ENCODE data around the gene BCORL1.

Gene BCORL1

DNA sequence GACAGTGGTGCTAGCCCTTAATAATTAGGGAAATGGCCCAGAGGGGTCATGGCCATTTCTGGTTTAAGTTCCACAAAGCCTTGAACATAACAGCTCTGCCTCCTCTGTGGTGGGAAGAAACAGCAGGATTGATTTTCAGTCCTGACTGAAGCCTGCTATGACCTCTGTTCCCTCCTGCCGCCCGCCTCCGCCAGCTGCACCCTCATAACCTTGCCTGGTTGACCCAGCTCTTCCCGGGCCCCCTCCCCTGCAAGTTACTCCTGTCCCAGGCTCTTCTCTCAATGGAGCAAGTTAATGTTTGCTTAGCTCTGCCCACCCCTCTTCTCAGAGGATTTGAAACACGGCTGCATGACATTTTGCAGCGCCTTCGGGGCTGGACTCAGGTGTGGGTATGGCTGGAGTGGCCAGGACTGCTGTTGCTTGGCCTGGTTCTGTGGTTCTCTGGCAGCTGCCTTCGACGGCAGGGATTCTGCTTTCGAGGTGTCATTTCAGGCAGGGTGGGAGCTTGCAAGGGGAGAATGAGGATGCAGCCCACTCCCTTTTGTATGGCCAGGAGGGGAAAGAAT lies 27.3 kb downstream of the BCORL1 start:
- in situ Hi-C loops (cut with MboI; ENCODE audit: low sequenced_read_pairs): no loop called here

DNA sequence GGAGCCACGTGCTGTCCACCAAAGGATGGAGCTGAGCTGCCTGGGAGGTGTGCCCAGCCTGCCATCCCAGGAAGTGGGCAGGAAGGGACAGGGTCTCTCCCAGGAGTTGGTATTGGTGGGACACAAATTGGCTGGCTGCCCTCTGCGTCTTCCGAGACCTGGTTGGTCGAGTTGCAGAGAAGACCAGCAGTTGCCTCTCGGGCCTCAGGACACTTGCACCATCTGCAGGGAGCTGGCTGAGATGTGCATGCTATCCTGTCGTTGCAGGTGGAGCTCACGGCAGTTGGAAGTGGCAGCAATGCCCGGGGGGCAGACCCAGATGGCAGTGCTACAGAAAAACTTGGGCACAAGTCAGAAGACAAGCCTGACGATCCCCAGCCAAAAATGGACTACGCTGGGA lies 30.2 kb downstream of the BCORL1 start:
- in situ Hi-C loops (cut with MboI; ENCODE audit: low sequenced_read_pairs): no loop called here

DNA sequence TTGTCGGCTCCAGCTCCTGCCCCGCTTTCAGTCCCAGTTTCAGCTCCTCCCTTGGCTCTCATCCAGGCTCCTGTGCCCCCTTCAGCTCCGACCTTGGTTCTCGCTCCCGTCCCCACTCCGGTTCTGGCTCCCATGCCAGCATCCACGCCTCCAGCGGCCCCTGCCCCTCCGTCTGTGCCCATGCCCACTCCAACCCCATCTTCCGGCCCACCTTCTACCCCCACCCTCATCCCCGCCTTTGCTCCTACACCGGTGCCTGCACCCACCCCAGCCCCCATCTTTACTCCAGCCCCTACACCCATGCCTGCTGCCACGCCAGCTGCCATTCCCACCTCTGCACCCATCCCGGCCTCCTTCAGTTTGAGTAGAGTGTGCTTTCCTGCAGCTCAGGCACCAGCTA lies 31.2 kb downstream of the BCORL1 start:
- in situ Hi-C loops (cut with MboI; ENCODE audit: low sequenced_read_pairs): no loop called here

GRCh38 chrX:130014356-130014755 lies 31.9 kb downstream of the BCORL1 start:
- in situ Hi-C loops (cut with MboI; ENCODE audit: low sequenced_read_pairs): no loop called here

DNA sequence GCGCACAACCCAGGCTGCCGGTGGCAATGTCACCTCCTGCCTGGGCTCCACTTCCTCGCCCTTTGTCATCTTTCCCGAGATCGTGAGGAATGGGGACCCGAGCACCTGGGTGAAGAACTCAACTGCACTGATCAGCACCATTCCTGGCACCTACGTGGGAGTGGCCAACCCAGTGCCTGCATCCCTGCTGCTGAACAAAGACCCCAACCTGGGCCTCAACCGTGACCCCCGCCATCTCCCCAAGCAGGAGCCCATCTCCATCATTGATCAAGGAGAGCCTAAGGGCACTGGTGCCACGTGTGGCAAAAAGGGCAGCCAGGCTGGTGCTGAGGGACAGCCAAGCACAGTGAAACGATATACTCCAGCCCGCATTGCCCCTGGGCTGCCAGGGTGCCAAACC lies 32.3 kb downstream of the BCORL1 start:
- in situ Hi-C loops (cut with MboI; ENCODE audit: low sequenced_read_pairs): no loop called here

DNA sequence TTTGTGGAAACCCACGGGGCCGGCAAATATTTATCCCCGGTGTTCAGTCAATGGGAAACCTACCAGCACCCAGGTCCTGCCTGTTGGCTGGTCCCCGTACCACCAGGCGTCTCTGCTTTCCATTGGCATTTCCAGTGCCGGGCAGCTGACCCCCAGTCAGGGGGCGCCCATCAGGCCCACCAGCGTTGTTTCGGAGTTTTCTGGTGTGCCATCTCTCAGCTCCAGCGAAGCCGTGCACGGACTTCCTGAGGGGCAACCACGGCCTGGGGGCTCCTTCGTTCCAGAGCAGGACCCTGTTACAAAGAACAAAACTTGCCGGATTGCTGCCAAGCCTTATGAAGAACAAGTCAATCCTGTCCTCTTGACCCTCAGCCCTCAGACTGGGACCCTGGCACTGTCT lies 32.7 kb downstream of the BCORL1 start:
- in situ Hi-C loops (cut with MboI; ENCODE audit: low sequenced_read_pairs): no loop called here

GRCh38 chrX:130018143-130018542 lies 35.7 kb downstream of the BCORL1 start:
- in situ Hi-C loops (cut with MboI; ENCODE audit: low sequenced_read_pairs): no loop called here

GRCh38 chrX:130020661-130021324 lies 38.4 kb downstream of the BCORL1 start:
- in situ Hi-C loops (cut with MboI; ENCODE audit: low sequenced_read_pairs): loop anchor here (10.0 kb wide), 1 partner anchor 96 kb away; no protein-coding TSS in a partner anchor

DNA sequence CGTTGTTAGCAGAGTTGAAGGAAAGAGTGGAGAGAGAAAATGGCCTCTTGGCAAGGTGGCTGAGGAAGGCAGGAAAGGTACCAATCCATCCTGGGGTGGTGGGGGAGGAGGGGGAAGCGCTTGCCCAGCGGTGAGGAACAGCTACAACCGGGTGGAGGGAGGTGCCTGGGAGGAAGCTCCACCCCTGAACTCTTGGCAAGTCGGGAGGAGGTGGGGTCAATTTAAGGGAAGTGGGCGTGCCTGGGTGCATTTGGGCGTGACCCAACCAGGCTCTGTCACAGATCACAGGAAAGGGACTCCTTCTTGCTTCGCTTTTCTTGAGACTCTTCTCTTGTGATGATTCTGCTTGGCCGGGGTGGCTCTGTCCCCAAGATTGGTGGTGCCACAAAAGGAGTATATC lies 41.7 kb downstream of the BCORL1 start:
- in situ Hi-C loops (cut with MboI; ENCODE audit: low sequenced_read_pairs): loop anchor here (10.0 kb wide), 1 partner anchor 99 kb away; no protein-coding TSS in a partner anchor

- in situ Hi-C loops (cut with MboI; ENCODE audit: low sequenced_read_pairs): loop anchor here (10.0 kb wide), 1 partner anchor 100 kb away; no protein-coding TSS in a partner anchor
Measured at GRCh38 chrX:130025256-130025655, 42.8 kb downstream of the BCORL1 start.

GRCh38 chrX:130027569-130027968 lies 45.1 kb downstream of the BCORL1 start:
- in situ Hi-C loops (cut with MboI; ENCODE audit: low sequenced_read_pairs): loop anchor here (10.0 kb wide), 1 partner anchor 103 kb away; no protein-coding TSS in a partner anchor

DNA sequence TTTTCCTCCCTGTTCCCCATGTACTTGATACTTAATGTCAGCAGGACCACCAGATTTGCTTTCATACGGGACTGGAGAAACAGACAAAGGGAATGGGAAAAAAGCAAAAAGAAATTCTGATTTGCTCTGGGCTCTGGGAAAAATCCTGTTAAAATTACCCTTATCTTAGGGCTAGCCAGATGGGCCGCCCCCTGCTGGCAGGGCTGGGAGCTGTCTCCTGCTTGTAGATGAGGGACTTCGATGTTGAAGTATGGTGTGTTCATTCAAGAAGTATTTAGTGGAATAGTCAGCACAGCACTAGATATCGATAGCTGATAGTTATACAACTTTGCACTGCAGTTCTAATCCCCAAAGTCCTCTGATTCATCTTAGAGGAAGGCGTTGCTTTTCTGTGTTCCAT lies 45.8 kb downstream of the BCORL1 start:
- in situ Hi-C loops (cut with MboI; ENCODE audit: low sequenced_read_pairs): loop anchor here (10.0 kb wide), 1 partner anchor 103 kb away; no protein-coding TSS in a partner anchor

- in situ Hi-C loops (cut with MboI; ENCODE audit: low sequenced_read_pairs): no loop called here
Measured at GRCh38 chrX:130030826-130031225, 48.4 kb downstream of the BCORL1 start.

DNA sequence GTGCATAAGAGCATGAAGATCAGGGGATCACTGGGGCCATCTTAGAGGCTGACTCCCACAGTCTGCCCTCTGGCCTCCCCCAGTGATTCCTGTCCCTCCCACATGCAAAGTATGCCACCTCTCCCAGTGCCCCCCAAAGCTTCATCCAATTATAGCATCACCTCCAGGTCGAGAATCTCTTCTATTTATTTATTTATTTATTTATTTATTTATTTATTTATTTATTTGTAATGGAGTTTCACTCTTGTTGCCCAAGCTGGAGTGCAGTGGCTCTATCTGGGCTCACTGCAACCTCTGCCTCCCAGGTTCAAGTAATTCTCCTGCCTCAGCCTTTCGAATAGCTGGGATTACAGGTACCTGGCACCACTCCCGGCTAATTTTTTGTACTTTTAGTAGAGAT lies 50.1 kb downstream of the BCORL1 start:
- in situ Hi-C loops (cut with MboI; ENCODE audit: low sequenced_read_pairs): no loop called here

- in situ Hi-C loops (cut with MboI; ENCODE audit: low sequenced_read_pairs): no loop called here
Measured at GRCh38 chrX:130034178-130034577, 51.7 kb downstream of the BCORL1 start.

DNA sequence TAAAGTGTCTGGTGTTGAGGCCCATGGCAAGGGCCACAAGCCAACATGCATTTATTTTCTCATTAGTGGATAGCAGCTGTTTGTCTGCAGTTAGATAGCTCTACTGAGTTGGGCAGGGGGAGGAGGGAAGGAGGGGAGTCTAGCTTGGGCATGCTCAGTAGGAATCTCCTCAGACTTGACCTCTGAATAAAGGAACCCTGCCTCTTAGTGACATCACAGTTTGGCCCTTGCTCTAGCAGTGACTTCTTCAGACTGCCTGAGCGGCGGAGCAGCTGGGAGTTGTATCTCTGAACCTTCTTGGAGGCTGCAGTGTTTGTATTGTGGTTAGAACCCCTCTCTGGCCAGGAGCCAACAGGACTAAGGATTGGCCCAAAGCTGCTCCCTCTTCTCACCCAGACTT lies 57.4 kb downstream of the BCORL1 start:
- in situ Hi-C loops (cut with MboI; ENCODE audit: low sequenced_read_pairs): no loop called here

DNA sequence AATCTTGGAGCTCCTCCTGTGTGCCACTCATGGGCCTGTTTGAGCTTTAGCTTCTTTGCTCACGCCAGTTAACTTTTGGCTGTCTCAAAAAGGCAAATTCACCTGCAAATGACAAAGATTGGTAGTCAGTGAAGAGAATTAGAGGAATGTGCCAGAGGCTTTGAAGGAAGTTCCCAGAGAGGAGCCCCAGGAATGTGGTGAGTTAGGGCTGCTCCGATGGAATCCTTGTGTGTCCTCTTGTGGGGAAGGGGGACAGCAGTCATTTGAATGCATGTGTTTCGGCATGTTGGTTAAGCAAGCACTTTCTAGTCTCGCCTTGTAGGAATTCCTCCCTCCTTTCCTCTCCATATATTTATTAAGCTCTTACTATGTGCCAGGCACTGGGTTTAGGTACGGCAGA lies 65.0 kb downstream of the BCORL1 start:
- in situ Hi-C loops (cut with MboI; ENCODE audit: low sequenced_read_pairs): no loop called here

DNA sequence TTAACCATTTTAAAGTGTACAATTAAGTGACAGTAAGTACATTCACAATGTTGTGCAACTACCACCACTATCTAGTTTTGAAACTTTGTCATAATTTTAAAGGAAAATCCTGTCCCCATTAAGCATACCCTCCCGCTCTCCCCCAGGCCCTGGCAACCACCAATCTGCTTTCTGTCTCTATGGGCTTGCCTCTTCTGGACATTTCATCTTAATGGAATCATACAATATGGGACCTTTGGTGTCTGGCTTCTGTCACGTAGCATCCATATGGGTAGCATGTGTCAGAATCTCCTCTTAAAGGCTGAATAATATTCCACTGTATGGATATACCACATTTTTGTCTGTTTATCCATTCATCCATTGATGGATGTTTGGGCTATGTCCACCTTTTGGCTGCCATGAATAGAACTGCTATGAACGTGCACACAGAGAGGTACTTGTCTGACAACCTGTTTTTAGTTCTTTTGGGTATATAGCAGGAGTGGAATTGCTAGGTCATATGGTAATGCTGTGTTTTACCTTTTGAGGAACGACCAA lies 66.3 kb downstream of the BCORL1 start:
- in situ Hi-C loops (cut with MboI; ENCODE audit: low sequenced_read_pairs): no loop called here

DNA sequence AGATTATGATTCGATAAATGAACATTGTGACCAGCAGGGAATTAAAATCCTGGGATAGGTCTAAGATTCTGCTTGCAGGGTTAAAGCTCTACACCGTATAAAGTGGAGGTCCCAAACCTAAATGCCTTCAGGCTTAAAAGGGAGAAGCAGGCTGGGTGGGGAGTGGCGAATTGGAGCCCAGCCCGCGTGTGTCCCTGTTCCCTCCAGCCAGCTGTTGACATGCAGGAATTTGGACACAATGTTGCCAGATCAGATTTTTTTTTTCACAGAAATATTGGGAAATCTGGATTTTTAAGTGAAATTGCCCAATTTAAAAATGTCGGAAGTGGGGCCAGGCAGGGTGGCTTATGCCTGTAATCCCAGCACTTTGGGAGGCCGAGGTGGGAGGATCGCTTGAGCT lies 67.4 kb downstream of the BCORL1 start:
- in situ Hi-C loops (cut with MboI; ENCODE audit: low sequenced_read_pairs): loop anchor here (10.0 kb wide), 1 partner anchor 125 kb away; no protein-coding TSS in a partner anchor

GRCh38 chrX:130051176-130051845 lies 68.9 kb downstream of the BCORL1 start:
- in situ Hi-C loops (cut with MboI; ENCODE audit: low sequenced_read_pairs): loop anchor here (10.0 kb wide), 1 partner anchor 127 kb away; no protein-coding TSS in a partner anchor

- in situ Hi-C loops (cut with MboI; ENCODE audit: low sequenced_read_pairs): loop anchor here (10.0 kb wide), 1 partner anchor 128 kb away; no protein-coding TSS in a partner anchor
Measured at GRCh38 chrX:130053236-130053635, 70.8 kb downstream of the BCORL1 start.
